H1 (cell line): ENCODE results near the gene BLMH. TPM values are rescaled to one million over a fixed set of nuclear protein-coding genes. Genes with fewer than 3 reads are reported as not detected.

Experiments
- CTCF ChIA-PET: fragments of 300-600 bp; sonication (Branson Sonifier 250); formaldehyde crosslinking; loops from one replicate; lab custom pipeline; 2021; ENCODE audit not compliant: partially characterized antibody; lab: Charles Lee
- POLR2A ChIA-PET: fragments of 300-600 bp; sonication (Branson Sonifier 250); formaldehyde crosslinking; loops from one replicate; lab custom pipeline; 2021; ENCODE audit warnings: inconsistent platforms; ENCODE audit not compliant: partially characterized antibody; lab: Charles Lee
- DNase-seq, 2 experiments: peaks; one replicate each; pipeline versions ENCODE4 v3.0.0 to v3.0.0-alpha.2; 2010 to 2022; ENCODE audit warnings: low spot score in 2 of 2, low read depth in 1 of 2, mixed read lengths in 1 of 2
- FAIRE-seq: peaks from 2 replicates; lab custom pipeline; 2011; peaks lifted over from hg19 to GRCh38; lab: Jason Lieb, UNC
- H2AFZ ChIP-seq: 2 replicates; pipeline ENCODE4 v1.8.1; 2012; ENCODE audit warnings: low read length, inconsistent platforms
- H2AK5ac ChIP-seq: 2 replicates; pipeline ENCODE4 v1.6.1; 2013; ENCODE audit warnings: low read depth, low read length
- H2BK120ac ChIP-seq: replicated peaks from 2 replicates; pipeline ENCODE3; 2013; ENCODE audit warnings: low read depth, low read length, inconsistent platforms
- H2BK12ac ChIP-seq: 2 replicates; pipeline ENCODE4 v1.6.1; 2013; ENCODE audit warnings: low read depth, low read length
- H2BK15ac ChIP-seq: 2 replicates; pipeline ENCODE4 v1.6.1; 2013; ENCODE audit warnings: low read length
- H2BK20ac ChIP-seq: 2 replicates; pipeline ENCODE4 v1.6.1; 2013; ENCODE audit warnings: low read length
- H2BK5ac ChIP-seq: 2 replicates; pipeline ENCODE4 v1.6.1; 2013; ENCODE audit warnings: low read depth, low read length
- H3K14ac ChIP-seq: 2 replicates; pipeline ENCODE4 v1.6.1; 2013; ENCODE audit warnings: inconsistent platforms; ENCODE audit not compliant: insufficient read length
- H3K18ac ChIP-seq: 2 replicates; pipeline ENCODE4 v1.6.1; 2013; ENCODE audit warnings: low read length; ENCODE audit errors: extremely low read depth
- H3K23ac ChIP-seq: 2 replicates; pipeline ENCODE4 v1.6.1; 2013; ENCODE audit warnings: inconsistent platforms; ENCODE audit not compliant: insufficient read length
- H3K23me2 ChIP-seq: 2 replicates; pipeline ENCODE4 v1.6.1; 2013; ENCODE audit warnings: low read depth, low read length
- H3K27ac ChIP-seq: 2 replicates; pipeline ENCODE4 v1.6.1; 2011; ENCODE audit warnings: low read depth, low read length, inconsistent platforms
- H3K27me3 ChIP-seq, 4 experiments: replicated peaks in 1 of 4; 1 replicate in 1 of 4; 2 replicates in 3 of 4; pipeline versions ENCODE4 v1.6.1 to v1.8.1; 2011 to 2013; ENCODE audit warnings: low read length in 3 of 4, mild to moderate bottlenecking in 3 of 4, inconsistent platforms in 2 of 4, mixed read lengths in 2 of 4, moderate library complexity in 1 of 4; ENCODE audit not compliant: control insufficient read depth in 3 of 4, insufficient read depth in 3 of 4; ENCODE audit errors: extremely low read depth in 1 of 4
- H3K36me3 ChIP-seq, 4 experiments: 2 replicates each; pipeline versions ENCODE4 v1.6.1 to v1.8.1; 2011 to 2013; ENCODE audit warnings: mild to moderate bottlenecking in 4 of 4, low read length in 3 of 4, moderate library complexity in 2 of 4, control low read depth in 1 of 4, inconsistent platforms in 1 of 4; ENCODE audit not compliant: insufficient read depth in 4 of 4, control insufficient read depth in 2 of 4
- H3K4ac ChIP-seq: replicated peaks from 2 replicates; pipeline ENCODE3; 2013; ENCODE audit warnings: low read length, low read depth, mixed read lengths, inconsistent platforms; ENCODE audit not compliant: insufficient read length
- H3K4me1 ChIP-seq, 4 experiments: replicated peaks in 1 of 4; 1 replicate in 1 of 4; 2 replicates in 3 of 4; pipeline versions ENCODE4 v1.6.1 to v1.8.1; 2011 to 2013; ENCODE audit warnings: low read length in 3 of 4, inconsistent platforms in 2 of 4, mixed read lengths in 1 of 4; ENCODE audit not compliant: insufficient read depth in 4 of 4, control insufficient read depth in 3 of 4
- H3K4me2 ChIP-seq, 2 experiments: 2 replicates each; pipeline versions ENCODE4 v1.6.1 to v1.8.1; 2011 to 2013; ENCODE audit warnings: low read depth in 2 of 2, low read length in 2 of 2, control low read depth in 1 of 2, inconsistent platforms in 1 of 2, mild to moderate bottlenecking in 1 of 2; ENCODE audit not compliant: insufficient read depth in 1 of 2
- H3K4me3 ChIP-seq, 4 experiments: fragments of 200-600, 300-600 bp in 1 of 4; sonication (generic), shearing (Covaris generic), sonication (Bioruptor Twin) in 1 of 4; 2 replicates each; pipeline versions ENCODE4 v1.5.1 to v1.8.1; 2011 to 2016; ENCODE audit warnings: low read length in 4 of 4, low read depth in 3 of 4, control low read depth in 2 of 4, inconsistent platforms in 2 of 4, mild to moderate bottlenecking in 2 of 4, mixed read lengths in 1 of 4, moderate library complexity in 1 of 4; ENCODE audit not compliant: insufficient read depth in 2 of 4; ENCODE audit errors: extremely low read depth in 1 of 4
- H3K56ac ChIP-seq: replicated peaks from 2 replicates; pipeline ENCODE3; 2013; ENCODE audit warnings: low read depth, mild to moderate bottlenecking, mixed read lengths, low read length, inconsistent platforms; ENCODE audit not compliant: insufficient read length
- H3K79me1 ChIP-seq: 2 replicates; pipeline ENCODE4 v1.6.1; 2013; ENCODE audit warnings: low read depth, low read length, control low read depth
- H3K79me2 ChIP-seq, 2 experiments: 2 replicates each; pipeline versions ENCODE4 v1.6.1 to v1.8.1; 2012 to 2013; ENCODE audit warnings: low read length in 2 of 2, mild to moderate bottlenecking in 2 of 2, inconsistent platforms in 1 of 2; ENCODE audit not compliant: insufficient read depth in 2 of 2, control insufficient read depth in 1 of 2
- H3K9ac ChIP-seq, 4 experiments: replicated peaks in 1 of 4; 1 replicate in 1 of 4; 2 replicates in 3 of 4; pipeline versions ENCODE4 v1.6.1 to v1.8.1; 2011 to 2013; ENCODE audit warnings: low read depth in 3 of 4, low read length in 3 of 4, control low read depth in 2 of 4, mild to moderate bottlenecking in 2 of 4, moderate library complexity in 2 of 4, inconsistent platforms in 1 of 4; ENCODE audit errors: extremely low read depth in 1 of 4
- H3K9me3 ChIP-seq, 2 experiments: 2 replicates each; pipeline versions ENCODE4 v1.6.1 to v1.8.1; 2012 to 2013; ENCODE audit warnings: mild to moderate bottlenecking in 2 of 2, moderate library complexity in 2 of 2, control low read depth in 1 of 2, inconsistent platforms in 1 of 2, low read depth in 1 of 2, low read length in 1 of 2, mixed read lengths in 1 of 2; ENCODE audit not compliant: insufficient read depth in 2 of 2
- H4K20me1 ChIP-seq, 2 experiments: replicated peaks in 1 of 2; 2 replicates each; pipeline versions ENCODE3 to v1.8.1; 2011 to 2013; ENCODE audit warnings: inconsistent platforms in 2 of 2, low read length in 2 of 2, mild to moderate bottlenecking in 1 of 2; ENCODE audit not compliant: insufficient read depth in 2 of 2, control insufficient read depth in 1 of 2
- H4K5ac ChIP-seq: 2 replicates; pipeline ENCODE4 v1.6.1; 2013; ENCODE audit warnings: low read length, low read depth, mixed read lengths, inconsistent platforms; ENCODE audit not compliant: insufficient read length
- H4K8ac ChIP-seq: 2 replicates; pipeline ENCODE4 v1.8.0; 2013; ENCODE audit warnings: mild to moderate bottlenecking, moderate library complexity, low read length, inconsistent platforms; ENCODE audit not compliant: insufficient read depth; ENCODE audit errors: extremely low read depth
- H4K91ac ChIP-seq: replicated peaks from 2 replicates; pipeline ENCODE3; 2013; ENCODE audit warnings: low read length, mixed read lengths, inconsistent platforms; ENCODE audit not compliant: insufficient read length
- BACH1 ChIP-seq: IDR thresholded peaks from 2 replicates; pipeline ENCODE4 v1.6.1; 2012; ENCODE audit warnings: low read length, improper control_type of control experiment
- BRCA1 ChIP-seq: IDR thresholded peaks from 2 replicates; pipeline ENCODE4 v1.6.1; 2012; ENCODE audit warnings: low read depth, low read length, improper control_type of control experiment
- GABPA ChIP-seq: IDR thresholded peaks from 2 replicates; pipeline ENCODE4 v1.6.1; 2011; ENCODE audit warnings: mild to moderate bottlenecking, low read length, moderate library complexity, borderline replicate concordance; ENCODE audit not compliant: insufficient read depth
- KDM5A ChIP-seq: fragments of 200-600 bp; IDR thresholded peaks from 2 replicates; pipeline ENCODE4 v1.7.1; 2012; ENCODE audit warnings: mild to moderate bottlenecking, low read length, inconsistent platforms, mixed read lengths
- NRF1 ChIP-seq: IDR thresholded peaks from 2 replicates; pipeline ENCODE4 v1.6.1; 2011; ENCODE audit warnings: mild to moderate bottlenecking, low read depth, low read length, improper control_type of control experiment
- POLR2AphosphoS5 ChIP-seq: IDR thresholded peaks from 2 replicates; pipeline ENCODE4 v1.6.1; 2011; ENCODE audit warnings: low read depth, low read length
- RAD21 ChIP-seq, 2 experiments: IDR thresholded peaks in 1 of 2; conservative IDR thresholded peaks in 1 of 2; 2 replicates each; pipeline ENCODE4 v1.6.1; 2011; ENCODE audit warnings: low read depth in 2 of 2, low read length in 2 of 2, improper control_type of control experiment in 1 of 2, inconsistent platforms in 1 of 2, mild to moderate bottlenecking in 1 of 2, moderate library complexity in 1 of 2
- SIRT6 ChIP-seq: IDR thresholded peaks from one replicate; pipeline ENCODE4 v1.7.1; 2012; ENCODE audit warnings: low read length, inconsistent platforms
- SP1 ChIP-seq: IDR thresholded peaks from 2 replicates; pipeline ENCODE4 v1.6.1; 2011; ENCODE audit warnings: low read depth, low read length
- WGBS, 2 experiments: shearing (Covaris generic) in 1 of 2; methylation state at CpG; one replicate each; pipeline versions ENCODE4 v1.1.6 to v1.1.7; 2013 to 2015; ENCODE audit warnings: low lambda C conversion rate in 2 of 2, mixed read lengths in 2 of 2, inconsistent platforms in 1 of 2, low coverage in 1 of 2, missing lambda C conversion rate in 1 of 2; ENCODE audit not compliant: insufficient replicate concordance in 2 of 2, insufficient coverage in 1 of 2, insufficient read length in 1 of 2; ENCODE audit errors: extremely low coverage in 1 of 2, missing lambda C conversion rate in 1 of 2; 5-methylcytosine and 5-hydroxymethylcytosine counted together
- polyA plus RNA-seq, 7 experiments: library from polyadenylated mRNA; depleted of rRNA in 3 of 7; stranded (reverse) in 5 of 7; unstranded in 2 of 7; fragments of >200 nt in 5 of 7; fragments of 200-250 nt in 2 of 7; gene quantifications; 1 replicate in 5 of 7; 2 replicates in 1 of 7; 4 replicates in 1 of 7; pipeline versions ENCODE4 v1.2.1 to v1.2.3, GENCODE V29; 2011 to 2013; ENCODE audit warnings: missing spikeins in 2 of 7, mixed read lengths in 2 of 7
- total RNA-seq: library from RNA; stranded (reverse); fragmentation: NEBNext Ultra II Directional; extraction: Animal tissue kit (Norgen Biotek cat#: 25700); gene quantifications from 2 replicates; pipeline ENCODE4 v1.2.1, GENCODE V29; 2021
- TF ChIP-seq, protein P1 (sequence below): IDR thresholded peaks from 2 replicates; pipeline ENCODE4 v1.6.1; 2012; ENCODE audit warnings: low read length, inconsistent platforms
- TF ChIP-seq, protein P2 (sequence below): IDR thresholded peaks from 2 replicates; pipeline ENCODE4 v1.6.1; 2012; ENCODE audit warnings: inconsistent platforms

BLMH gene
- total and polyA plus RNA-seq, 2 of the 8 experiments (the other 6 are each of a cell fraction or from before 2014, with no cell fraction given): 18.2 to 74.3 TPM

DNA sequence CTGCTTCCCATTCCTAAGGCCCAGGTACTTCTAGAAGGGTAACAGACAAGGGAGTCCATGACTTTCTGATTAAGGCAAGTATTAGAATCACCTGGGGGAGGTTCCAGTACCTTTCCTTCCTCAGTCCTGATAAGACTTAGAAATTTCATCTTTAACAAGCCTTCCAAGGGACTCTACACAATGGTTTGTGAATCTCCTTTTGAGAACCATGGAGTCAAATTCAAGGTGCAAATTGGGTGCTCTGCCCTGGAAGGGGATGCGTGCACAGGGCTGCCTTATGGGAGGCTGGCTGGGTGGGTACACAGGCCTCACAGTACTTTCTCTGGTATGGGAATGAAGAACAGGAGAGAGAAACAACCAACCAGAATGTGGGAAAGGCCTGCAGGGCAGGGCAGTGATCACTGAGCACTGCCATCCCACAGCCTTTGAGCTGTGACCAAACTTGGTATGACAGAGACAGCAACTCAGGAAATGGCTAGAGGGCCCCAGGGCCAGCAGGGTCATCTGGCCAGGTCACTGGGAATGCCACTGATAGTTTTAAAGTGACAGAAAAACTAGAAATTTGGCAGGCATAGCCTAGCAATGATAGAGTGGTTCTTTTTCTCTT lies 45.8 kb upstream of the BLMH start:
- CTCF ChIA-PET: interaction anchor here (0.5 to 7.7 kb wide), 22 partner anchors 10 to 717 kb away, joined by 3 to 57 read pairs (median 4); partner anchors contain the start of gene SLC6A4
- H2AK5ac ChIP-seq: no peak overlapping the region
- H3K9ac ChIP-seq: no peak overlapping the region
- H3K18ac ChIP-seq: no peak overlapping the region
- H3K27ac ChIP-seq: no peak overlapping the region
- no peak overlapping the region for H4K5ac ChIP-seq
- H2BK20ac ChIP-seq: no peak overlapping the region
- no peaks in the 10 kb centered on the region for H3K79me2 ChIP-seq
- no peak overlapping the region for H3K4me3 ChIP-seq
- H4K20me1 ChIP-seq: no peaks in the 10 kb centered on the region
- WGBS, 2 experiments: 93% methylated on average over 1 of the region's 1 CpG; no CpG with 5 or more reads in 1 of the 2 experiments
- no peak overlapping the region for H3K4ac ChIP-seq
- H3K79me1 ChIP-seq: no peaks in the 10 kb centered on the region
- H4K91ac ChIP-seq: no peak overlapping the region
- no peak overlapping the region for H2BK5ac ChIP-seq
- H3K27me3 ChIP-seq: no peaks in the 10 kb centered on the region
- H3K23me2 ChIP-seq: no peaks in the 10 kb centered on the region; the same call in 1 of the 2 replicates
- POLR2A ChIA-PET: interaction anchor here (1.3 to 1.5 kb wide), 2 partner anchors 45 to 212 kb away, joined by 3 read pairs; partner anchors contain the start of gene BLMH
- H2BK12ac ChIP-seq: no peak overlapping the region
- no peak overlapping the region for H3K23ac ChIP-seq
- peaks cover 0 to 4% (median 1%) of the 10 kb centered on the region in 4 experiments; a peak in 3 of 7 replicates for H3K4me1 ChIP-seq
- H3K4me2 ChIP-seq: no peak overlapping the region
- no peak overlapping the region for H2AFZ ChIP-seq
- no peak overlapping the region for H3K56ac ChIP-seq
- H2BK120ac ChIP-seq: no peak overlapping the region
- DNase-seq (no peak), FAIRE-seq (no peak)
- H3K14ac ChIP-seq: no peak overlapping the region
- no peak overlapping the region for H2BK15ac ChIP-seq
- H3K9me3 ChIP-seq: no peaks in the 10 kb centered on the region
- H3K36me3 ChIP-seq: no peaks in the 10 kb centered on the region
- no peak overlapping the region for H4K8ac ChIP-seq
- TF ChIP-seq SIRT6 (no peak), SP1 (no peak), KDM5A (no peak), RAD21 (IDR thresholded peaks at IDR 0.05 in 1 of 2, conservative IDR thresholded peaks at IDR 0.05 in 1 of 2; ENCODE audit: low read depth in 2 of 2, low read length in 2 of 2) (no peak), BRCA1 (no peak), BACH1 (no peak), POLR2AphosphoS5 (no peak), GABPA (no peak), NRF1 (no peak)
- TF ChIP-seq, protein P1, sequence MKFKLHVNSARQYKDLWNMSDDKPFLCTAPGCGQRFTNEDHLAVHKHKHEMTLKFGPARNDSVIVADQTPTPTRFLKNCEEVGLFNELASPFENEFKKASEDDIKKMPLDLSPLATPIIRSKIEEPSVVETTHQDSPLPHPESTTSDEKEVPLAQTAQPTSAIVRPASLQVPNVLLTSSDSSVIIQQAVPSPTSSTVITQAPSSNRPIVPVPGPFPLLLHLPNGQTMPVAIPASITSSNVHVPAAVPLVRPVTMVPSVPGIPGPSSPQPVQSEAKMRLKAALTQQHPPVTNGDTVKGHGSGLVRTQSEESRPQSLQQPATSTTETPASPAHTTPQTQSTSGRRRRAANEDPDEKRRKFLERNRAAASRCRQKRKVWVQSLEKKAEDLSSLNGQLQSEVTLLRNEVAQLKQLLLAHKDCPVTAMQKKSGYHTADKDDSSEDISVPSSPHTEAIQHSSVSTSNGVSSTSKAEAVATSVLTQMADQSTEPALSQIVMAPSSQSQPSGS: no peak
- TF ChIP-seq, protein P2, sequence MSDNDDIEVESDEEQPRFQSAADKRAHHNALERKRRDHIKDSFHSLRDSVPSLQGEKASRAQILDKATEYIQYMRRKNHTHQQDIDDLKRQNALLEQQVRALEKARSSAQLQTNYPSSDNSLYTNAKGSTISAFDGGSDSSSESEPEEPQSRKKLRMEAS: no peak
